Stimulated activated CD8-positive, alpha-beta memory T cell treated with anti-CD3 and anti-CD28 coated beads, Interleukin-4, amount 100 ng/mL, for 24 hours (primary cell): ENCODE measurements around the gene MGMT.

Experiments
- DNase-seq: peaks from one replicate; pipeline ENCODE4 v3.0.0-alpha.2; 2020; ENCODE audit warnings: low read depth

The MGMT gene

DNA sequence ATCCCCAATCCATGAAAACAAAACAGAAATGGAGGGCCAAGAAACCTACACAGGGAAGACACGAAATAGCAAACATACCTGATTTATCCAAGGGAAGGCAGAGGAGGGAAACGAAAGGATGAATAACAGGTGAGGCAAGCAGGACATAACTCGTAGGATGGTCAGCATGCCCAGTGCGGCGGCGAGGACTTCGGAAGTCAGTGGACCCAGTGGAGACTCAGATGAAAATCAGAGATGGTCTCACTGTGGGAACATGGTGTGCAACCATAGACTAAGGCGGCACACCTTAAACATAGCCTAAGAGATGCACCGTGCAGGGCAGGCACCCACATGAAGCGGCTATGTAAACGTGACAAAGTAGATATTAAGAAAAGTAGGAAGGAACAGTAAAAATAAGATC, 157.5 kb downstream of the MGMT start:
- DNase-seq = no peak

DNA sequence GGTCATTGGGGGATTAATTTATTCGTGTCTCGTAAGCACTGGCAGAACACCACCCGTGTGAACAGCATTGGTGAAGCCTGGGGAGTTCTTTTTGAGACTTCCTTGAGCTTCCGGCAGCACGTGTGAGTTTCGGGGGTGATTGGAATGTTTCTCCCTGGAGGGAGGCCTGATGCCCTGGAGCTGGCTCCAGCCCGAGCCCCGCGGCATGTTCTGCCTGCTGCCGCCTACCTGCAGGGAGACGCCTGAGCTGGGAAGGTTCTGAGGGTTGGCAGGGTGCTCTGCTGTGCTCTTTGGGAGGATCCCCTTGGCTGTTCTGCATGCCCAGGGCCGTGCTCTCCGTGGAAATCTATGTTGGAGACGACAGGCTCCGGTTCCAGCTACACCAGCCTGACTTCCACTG, 159.3 kb downstream of the MGMT start:
- no peak for DNase-seq

- DNase-seq = no peak
These were observed 159.9 kb downstream of the MGMT start for GRCh38 chr10:129626796-129627435.

DNA sequence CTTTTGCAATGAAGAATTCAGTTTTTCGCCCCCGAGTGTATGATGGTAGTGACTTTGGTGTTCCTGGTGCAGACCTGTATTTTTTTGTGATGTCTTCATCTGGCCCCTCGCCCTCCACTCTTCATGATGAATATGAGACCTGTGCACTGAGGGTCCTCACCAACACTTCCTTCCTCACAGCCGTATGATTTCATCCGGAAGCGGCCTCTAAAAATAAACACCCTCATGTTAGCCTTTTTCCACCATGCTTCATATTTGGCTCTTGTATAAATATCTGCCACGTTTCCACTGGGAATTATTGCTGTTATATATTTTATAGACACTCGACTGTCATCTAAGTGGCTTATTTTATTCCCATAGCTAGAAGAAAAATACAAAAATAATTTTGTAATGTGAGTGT, 160.4 kb downstream of the MGMT start:
- no peak for DNase-seq

- DNase-seq = no peak
These were observed 161.8 kb downstream of the MGMT start for GRCh38 chr10:129628823-129629222.

DNA sequence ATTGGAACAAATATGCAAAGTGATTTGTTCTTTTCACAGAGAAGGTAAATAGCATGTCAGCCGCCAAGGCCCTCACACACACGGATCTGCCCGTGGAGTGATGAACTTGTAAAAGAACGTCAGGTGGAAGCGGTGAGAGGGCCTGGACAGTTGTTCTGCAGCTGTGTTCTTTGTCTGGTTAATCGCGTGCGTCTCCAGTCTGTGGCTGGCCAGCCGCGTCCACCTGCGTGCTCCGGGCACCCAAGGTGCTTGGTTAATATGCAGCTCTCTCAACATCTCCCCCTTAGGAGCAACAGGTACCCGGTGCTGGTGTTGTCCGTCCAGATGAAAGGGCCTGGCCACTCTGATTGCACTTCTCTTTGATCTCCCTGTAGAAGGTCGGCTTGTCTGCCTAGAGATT, 162.9 kb downstream of the MGMT start:
- no peak for DNase-seq

GRCh38 chr10:129631006-129631405, 164.0 kb downstream of the MGMT start:
- DNase-seq = no peak

GRCh38 chr10:129631870-129632623, 165.0 kb downstream of the MGMT start:
- DNase-seq = no peak

DNA sequence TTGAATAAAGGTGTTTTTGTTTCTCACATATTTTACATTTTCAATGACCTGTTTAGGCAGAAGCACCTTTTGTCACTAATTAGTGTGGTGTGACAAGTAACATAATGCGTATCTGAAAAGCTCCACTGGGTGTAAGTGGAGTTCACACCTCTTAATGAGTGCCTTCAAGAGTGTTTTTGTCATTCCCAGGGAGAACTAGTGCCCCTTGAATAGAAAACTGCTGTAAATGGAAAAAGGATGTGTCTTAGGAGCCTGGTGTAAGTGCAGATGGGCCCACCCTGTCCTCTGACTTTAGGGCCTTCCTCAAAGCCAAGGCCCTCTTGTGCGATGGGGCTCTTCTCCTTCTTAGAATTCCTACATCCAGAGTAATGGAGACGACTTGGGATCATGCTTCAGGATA, 170.0 kb downstream of the MGMT start:
- DNase-seq = no peak

DNA sequence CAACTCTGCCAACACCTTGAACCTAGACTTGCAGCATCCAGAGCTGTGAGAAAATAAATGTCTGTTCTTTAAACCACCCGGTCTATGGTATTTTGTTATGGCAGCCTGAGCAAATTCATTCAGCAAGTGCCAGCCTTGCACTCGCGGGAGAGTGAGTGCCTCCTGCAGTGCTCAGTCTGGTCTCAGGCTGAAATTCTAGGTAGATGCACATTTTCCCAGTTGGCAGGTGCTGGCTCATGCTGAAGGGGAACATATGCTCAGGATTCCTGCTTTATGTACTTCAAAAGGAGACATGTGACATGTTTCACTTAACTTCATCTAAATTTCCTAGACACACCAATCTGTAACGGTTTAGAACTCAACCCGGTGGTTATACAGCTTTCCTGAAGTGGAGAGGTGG, 170.8 kb downstream of the MGMT start:
- DNase-seq = no peak

DNA sequence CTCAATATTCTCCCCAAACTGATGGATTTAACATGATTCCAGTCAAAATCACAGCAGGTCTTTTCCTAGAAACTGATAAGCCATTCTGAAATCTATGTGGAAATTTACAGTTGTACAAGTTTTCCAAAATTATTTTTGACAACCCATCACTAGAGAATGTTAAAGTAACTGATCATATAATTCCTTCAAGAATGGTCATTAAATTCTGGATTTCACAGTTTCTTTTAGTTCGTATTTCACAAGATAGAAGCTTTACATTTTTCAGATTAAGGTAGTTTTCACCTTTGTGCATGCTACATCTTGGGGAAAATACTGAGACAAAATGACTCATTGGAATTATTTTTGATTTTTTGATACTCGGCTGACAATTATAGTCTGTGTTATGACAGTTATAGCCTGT, 174.3 kb downstream of the MGMT start:
- no peak for DNase-seq

DNA sequence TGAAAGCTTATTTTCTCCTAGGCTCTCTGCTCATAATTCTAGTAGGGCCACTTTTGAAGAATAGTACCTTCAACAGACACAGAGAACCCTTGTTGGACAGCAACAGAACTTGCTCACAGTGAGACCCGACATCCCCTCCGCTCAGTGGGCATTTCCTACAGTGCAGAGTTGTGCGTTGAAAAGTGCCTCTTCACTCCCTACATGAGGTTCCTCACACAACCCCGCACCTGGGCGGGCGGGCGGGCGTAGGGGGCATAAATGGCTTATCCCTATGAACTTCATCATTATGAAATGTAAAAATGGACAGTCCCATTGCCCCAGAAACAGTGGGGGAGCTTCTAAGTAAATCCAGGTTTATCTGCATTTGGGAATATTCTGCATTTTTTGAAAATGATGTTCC, 174.9 kb downstream of the MGMT start:
- no peak for DNase-seq

GRCh38 chr10:129642427-129642826, 175.4 kb downstream of the MGMT start:
- no peak for DNase-seq

- no peak for DNase-seq
These were observed 176.2 kb downstream of the MGMT start for GRCh38 chr10:129643266-129643665.

DNA sequence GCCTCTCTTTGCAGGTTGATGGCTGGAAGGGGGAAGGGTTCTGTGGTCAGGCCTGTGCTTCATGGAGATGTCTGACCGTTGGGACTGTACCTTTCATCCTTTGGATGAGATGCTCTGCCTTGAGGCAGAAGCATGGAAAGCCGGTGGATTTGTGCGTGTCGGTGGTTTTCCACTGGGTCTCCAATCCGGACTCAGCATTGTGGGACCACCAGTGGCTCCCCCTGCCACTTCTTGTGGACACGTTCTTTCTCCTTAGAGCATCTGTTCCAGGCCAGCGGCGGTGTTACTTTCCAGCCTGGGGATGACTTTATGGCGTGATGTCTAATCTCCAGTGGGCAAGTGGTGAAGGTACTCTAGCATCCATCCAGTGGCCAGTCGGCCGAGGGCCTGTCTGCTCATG, 178.4 kb downstream of the MGMT start:
- no peak for DNase-seq

- DNase-seq = no peak
These were observed 179.9 kb downstream of the MGMT start for GRCh38 chr10:129646973-129647372.

- DNase-seq = no peak
These were observed 180.5 kb downstream of the MGMT start for GRCh38 chr10:129647590-129647989.

DNA sequence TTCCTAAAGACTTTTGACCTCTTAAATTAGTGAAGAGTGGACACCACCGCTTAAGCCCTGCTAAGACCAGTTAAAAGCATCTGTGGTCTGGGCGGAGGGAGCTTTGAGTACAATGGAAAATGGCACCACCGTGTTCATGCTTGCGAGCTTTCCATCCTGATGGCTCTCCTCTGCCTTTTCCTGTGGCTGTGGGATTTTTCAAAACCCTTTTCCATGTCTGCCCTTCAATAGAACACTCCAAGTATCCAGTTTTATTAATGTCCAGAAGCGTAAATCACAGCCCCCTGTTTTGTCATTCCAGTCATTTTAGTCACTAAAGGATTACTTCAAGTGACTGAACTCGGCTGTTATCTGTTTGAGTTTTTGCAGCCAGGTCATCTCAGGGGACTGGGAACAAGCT, 181.8 kb downstream of the MGMT start:
- DNase-seq = no peak

DNA sequence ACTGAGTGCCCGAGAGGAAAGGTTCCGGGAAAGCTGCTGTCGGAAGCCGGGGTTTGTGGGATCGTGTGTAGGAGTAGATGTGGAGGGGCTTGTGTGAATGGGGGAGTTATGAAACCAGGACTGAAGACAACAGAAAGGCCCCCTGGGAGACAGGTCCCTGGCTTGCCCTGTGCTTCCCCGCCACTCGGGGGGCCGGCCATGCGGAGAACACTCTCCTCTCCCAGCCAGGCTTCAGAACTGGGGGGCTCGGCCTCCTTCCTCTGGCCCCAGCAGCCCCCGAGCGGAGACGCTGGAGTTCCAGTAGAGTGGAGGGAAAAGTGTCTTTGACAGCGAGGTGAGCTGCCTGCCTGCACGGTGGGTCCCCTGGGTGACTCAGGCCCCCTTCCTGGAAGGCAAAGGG, 185.0 kb downstream of the MGMT start:
- DNase-seq = no peak

- DNase-seq = no peak
These were observed 185.6 kb downstream of the MGMT start for GRCh38 chr10:129652521-129653201.

GRCh38 chr10:129653428-129653827, 186.4 kb downstream of the MGMT start:
- no peak for DNase-seq

GRCh38 chr10:129653861-129654260, 186.8 kb downstream of the MGMT start:
- DNase-seq = no peak

- no peak for DNase-seq
These were observed 187.4 kb downstream of the MGMT start for GRCh38 chr10:129654461-129654860.
